ENCODE data around the gene PDXP. TPM values are rescaled to one million over a fixed set of nuclear protein-coding genes. Genes with fewer than 3 reads are reported as not detected.

The PDXP gene
- polyA plus RNA-seq, 1 donor (not counting 4 experiments of a cell fraction or from before 2014, with no cell fraction given): 5.2 TPM

DNA sequence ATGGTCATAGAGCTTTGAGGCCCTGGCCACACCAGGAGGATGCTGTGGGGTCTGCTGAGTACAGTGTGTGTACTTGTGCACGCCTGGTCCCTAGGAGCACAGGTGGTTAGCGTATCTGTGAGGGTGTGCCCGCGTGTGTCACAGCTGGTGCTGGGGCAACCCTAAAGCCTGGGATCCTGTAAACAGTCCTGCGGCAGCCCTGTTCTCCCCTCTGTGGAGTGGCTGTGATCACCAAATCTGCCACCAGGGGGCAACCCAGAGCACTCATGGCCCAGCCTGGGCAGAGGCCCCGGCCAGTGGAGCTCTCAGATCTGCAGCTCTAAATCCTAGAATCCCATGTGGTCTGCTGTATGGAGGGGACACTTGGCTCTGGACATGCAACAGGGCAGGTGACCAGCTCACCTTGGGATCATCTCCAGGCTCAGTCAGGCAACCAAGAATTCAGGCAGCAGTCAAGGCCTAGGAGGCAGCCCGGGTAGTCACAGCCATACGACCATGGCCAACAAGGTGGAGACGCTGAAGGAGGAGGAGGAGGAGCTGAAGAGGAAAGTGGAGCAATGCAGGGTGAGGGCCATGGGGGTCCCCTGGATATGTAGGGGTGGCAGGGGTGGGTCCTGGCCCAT, 15.2 kb upstream of the PDXP start:
- Histone ChIP-seq H3K9ac (ENCODE audit: control insufficient read depth, extremely low read depth, insufficient read depth, low read length) (no peak overlapping the region), H3K27me3 (ENCODE audit: control insufficient read depth, extremely low read depth, insufficient read depth, low read length) (no peaks in the 10 kb centered on the region), H3K4me3 (ENCODE audit: control insufficient read depth in 2 of 3, extremely low read depth in 1 of 3, insufficient read depth in 2 of 3, low read depth in 1 of 3, low read length in 3 of 3) (no peak overlapping the region), H3K4me2 (ENCODE audit: control insufficient read depth, extremely low read depth, insufficient read depth, low read depth, low read length) (no peak overlapping the region), H3K79me2 (ENCODE audit: control insufficient read depth, insufficient read depth, low read length) (peaks cover 27% of the 10 kb centered on the region), H3K4me1 (ENCODE audit: control insufficient read depth, extremely low read depth, insufficient read depth, low read length) (peaks cover 25% of the 10 kb centered on the region), H3K9me1 (ENCODE audit: control insufficient read depth, extremely low read depth, insufficient read depth, low read length) (no peaks in the 10 kb centered on the region), H2AFZ (ENCODE audit: control insufficient read depth, low read length) (no peak overlapping the region), H3K9me3 (ENCODE audit: control insufficient read depth, low read depth, low read length) (no peaks in the 10 kb centered on the region), H3K36me3 (ENCODE audit: control insufficient read depth in 2 of 2, extremely low read depth in 1 of 2, insufficient read depth in 2 of 2, low read length in 2 of 2) (peaks cover 47 to 51% of the 10 kb centered on the region in 2 experiments), H3K27ac (ENCODE audit: control insufficient read depth, insufficient read depth, low read length) (no peak overlapping the region), H4K20me1 (ENCODE audit: control insufficient read depth, extremely low read depth, insufficient read depth, low read length) (peaks cover 4% of the 10 kb centered on the region)
- dilution Hi-C loops (cut with MboI; ENCODE audit: extremely low pct_ligation_motif_present, low sequenced_read_pairs): no loop called here
- peak; percentile 58 for FAIRE-seq
- no peak for TF ChIP-seq EZH2 (IDR thresholded peaks at IDR 0.05; ENCODE audit: low read length)
- TF ChIP-seq, protein P1, sequence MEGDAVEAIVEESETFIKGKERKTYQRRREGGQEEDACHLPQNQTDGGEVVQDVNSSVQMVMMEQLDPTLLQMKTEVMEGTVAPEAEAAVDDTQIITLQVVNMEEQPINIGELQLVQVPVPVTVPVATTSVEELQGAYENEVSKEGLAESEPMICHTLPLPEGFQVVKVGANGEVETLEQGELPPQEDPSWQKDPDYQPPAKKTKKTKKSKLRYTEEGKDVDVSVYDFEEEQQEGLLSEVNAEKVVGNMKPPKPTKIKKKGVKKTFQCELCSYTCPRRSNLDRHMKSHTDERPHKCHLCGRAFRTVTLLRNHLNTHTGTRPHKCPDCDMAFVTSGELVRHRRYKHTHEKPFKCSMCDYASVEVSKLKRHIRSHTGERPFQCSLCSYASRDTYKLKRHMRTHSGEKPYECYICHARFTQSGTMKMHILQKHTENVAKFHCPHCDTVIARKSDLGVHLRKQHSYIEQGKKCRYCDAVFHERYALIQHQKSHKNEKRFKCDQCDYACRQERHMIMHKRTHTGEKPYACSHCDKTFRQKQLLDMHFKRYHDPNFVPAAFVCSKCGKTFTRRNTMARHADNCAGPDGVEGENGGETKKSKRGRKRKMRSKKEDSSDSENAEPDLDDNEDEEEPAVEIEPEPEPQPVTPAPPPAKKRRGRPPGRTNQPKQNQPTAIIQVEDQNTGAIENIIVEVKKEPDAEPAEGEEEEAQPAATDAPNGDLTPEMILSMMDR (optimal IDR thresholded peaks at IDR 0.05 in 1 of 3, IDR thresholded peaks at IDR 0.05 in 1 of 3, conservative IDR thresholded peaks at IDR 0.05 in 1 of 3; ENCODE audit: extremely low read depth in 1 of 3, insufficient read depth in 2 of 3, low read length in 3 of 3): peak; percentile 74 to 92 (median 89)
- DNase-seq (ENCODE audit: low read depth, low spot score): no peak

DNA sequence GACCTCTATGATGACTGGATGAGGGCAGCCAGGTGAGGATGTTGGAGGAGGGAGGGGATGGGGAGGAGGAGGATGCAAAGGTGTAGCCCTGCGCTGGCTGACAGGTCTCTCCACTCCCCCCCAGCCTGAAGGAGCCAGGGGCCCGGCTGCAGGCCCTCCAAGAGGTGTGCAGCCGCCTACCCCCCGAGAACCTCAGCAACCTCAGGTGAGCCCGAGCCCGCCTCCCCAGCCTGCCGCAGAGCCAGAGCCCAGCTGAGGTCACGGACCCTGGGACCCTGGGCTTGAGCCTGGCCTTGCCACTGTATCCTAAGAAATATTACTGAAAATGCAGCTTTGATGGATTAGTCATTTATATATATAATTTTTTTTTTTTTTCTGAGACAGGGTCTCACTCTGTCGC, 11.2 kb upstream of the PDXP start:
- Histone ChIP-seq H3K9me3 (ENCODE audit: control insufficient read depth, low read depth, low read length) (no peaks in the 10 kb centered on the region), H3K4me3 (ENCODE audit: control insufficient read depth in 2 of 3, extremely low read depth in 1 of 3, insufficient read depth in 2 of 3, low read depth in 1 of 3, low read length in 3 of 3) (no peak overlapping the region), H3K4me2 (ENCODE audit: control insufficient read depth, extremely low read depth, insufficient read depth, low read depth, low read length) (no peak overlapping the region), H2AFZ (ENCODE audit: control insufficient read depth, low read length) (no peak overlapping the region), H3K27me3 (ENCODE audit: control insufficient read depth, extremely low read depth, insufficient read depth, low read length) (no peaks in the 10 kb centered on the region), H3K36me3 (ENCODE audit: control insufficient read depth in 2 of 2, extremely low read depth in 1 of 2, insufficient read depth in 2 of 2, low read length in 2 of 2) (peaks cover 58 to 59% of the 10 kb centered on the region in 2 experiments), H3K79me2 (ENCODE audit: control insufficient read depth, insufficient read depth, low read length) (peaks cover 11% of the 10 kb centered on the region), H3K9me1 (ENCODE audit: control insufficient read depth, extremely low read depth, insufficient read depth, low read length) (no peaks in the 10 kb centered on the region), H3K4me1 (ENCODE audit: control insufficient read depth, extremely low read depth, insufficient read depth, low read length) (peaks cover 6% of the 10 kb centered on the region), H4K20me1 (ENCODE audit: control insufficient read depth, extremely low read depth, insufficient read depth, low read length) (no peaks in the 10 kb centered on the region), H3K27ac (ENCODE audit: control insufficient read depth, insufficient read depth, low read length) (no peak overlapping the region), H3K9ac (ENCODE audit: control insufficient read depth, extremely low read depth, insufficient read depth, low read length) (no peak overlapping the region)
- TF ChIP-seq, protein P1 (optimal IDR thresholded peaks at IDR 0.05 in 1 of 3, IDR thresholded peaks at IDR 0.05 in 1 of 3, conservative IDR thresholded peaks at IDR 0.05 in 1 of 3; ENCODE audit: extremely low read depth in 1 of 3, insufficient read depth in 2 of 3, low read length in 3 of 3): no peak
- no peak for TF ChIP-seq EZH2 (IDR thresholded peaks at IDR 0.05; ENCODE audit: low read length)
- dilution Hi-C loops (cut with MboI; ENCODE audit: extremely low pct_ligation_motif_present, low sequenced_read_pairs): no loop called here
- DNase-seq (ENCODE audit: low read depth, low spot score): no peak
- FAIRE-seq: no peak

All from keratinocyte (primary cell).